ENCODE data around the gene DYNLL1.
"Not testable (repeated sequence)": the region's sequence is repeated elsewhere in the genome, so short reads cannot be mapped to it uniquely, and the experiment has no call there.

The DYNLL1 gene

GRCh38 chr12:120522568-120522967 is 26.7 kb downstream of the DYNLL1 start:
- Histone ChIP-seq H3K27ac (no peak overlapping the region), H3K36me3 (peaks cover 34 to 75% (median 57%) of the 10 kb centered on the region in 11 experiments), H3K27me3 (no peaks in the 10 kb centered on the region)

GRCh38 chr12:120528861-120529525 is 33.1 kb downstream of the DYNLL1 start, which contains the start of gene COQ5:
COQ5 (minus strand) TSS chr12:120529158; CDS start chr12:120529141, 17 bp downstream.
- peak in 10 of 11 experiments; percentile 41 to 97 (median 86); a peak in 18 of 22 replicates for TF ChIP-seq Cebpa-rat (IDR thresholded peaks at IDR 0.05)

More at GRCh38 chr12:120522568-120522967, 26.7 kb downstream of the DYNLL1 start:
- Histone ChIP-seq H4K20me1 (no peaks in the 10 kb centered on the region), H3K4me3 (no peak overlapping the region), H3K4me1 (peaks cover 0 to 2% (median 0%) of the 10 kb centered on the region in 10 experiments; a peak in 2 of 20 replicates), H3K9ac (no peak overlapping the region; a peak in 1 of 22 replicates), H3K9me3 (replicated peaks in 1 of 11) (no peaks in the 10 kb centered on the region), H3K4me2 (no peak overlapping the region)
- no peak for TF ChIP-seq Cebpa-rat (IDR thresholded peaks at IDR 0.05)

GRCh38 chr12:120529641-120530417 is 33.9 kb downstream of the DYNLL1 start:
- Histone ChIP-seq H3K4me3 (peak overlapping the region; percentile 72 to 92 (median 84)), H3K27me3 (no peaks in the 10 kb centered on the region)

More at GRCh38 chr12:120528861-120529525, 33.1 kb downstream of the DYNLL1 start, which contains the start of gene COQ5:
- H3K9ac ChIP-seq = peak within 1 kb of the TSS; percentile 84 to 96 (median 92)
- peak within 1 kb of the TSS; percentile 85 to 95 (median 93) for H3K27ac ChIP-seq
- peak within 1 kb of the TSS; percentile 70 to 98 (median 83) for H3K4me2 ChIP-seq
- no peaks in the 10 kb centered on the region for H3K9me3 ChIP-seq (replicated peaks in 1 of 11)
- H3K27me3 ChIP-seq = no peaks in the 10 kb centered on the region
- H3K4me1 ChIP-seq = peaks cover 19 to 27% (median 23%) of the 10 kb centered on the region in 10 experiments
- no peaks in the 10 kb centered on the region for H4K20me1 ChIP-seq
- peak within 1 kb of the TSS; percentile 72 to 92 (median 84) for H3K4me3 ChIP-seq
- H3K36me3 ChIP-seq = peaks cover 0 to 16% (median 5%) of the 10 kb centered on the region in 11 experiments; a peak in 8 of 22 replicates

GRCh38 chr12:120530418-120530761 is 34.5 kb downstream of the DYNLL1 start:
- H3K4me3 ChIP-seq = 0 out of 20 replicates have a peak overlapping the region, but pooled peaks of 1 of the 10 experiments have one; percentile 4
- H3K36me3 ChIP-seq; H3K27me3 ChIP-seq; H3K9me3 ChIP-seq (replicated peaks in 1 of 11): not testable (repeated sequence)
- peaks cover 2 to 11% (median 8%) of the 10 kb centered on the region in 11 experiments; a peak in 20 of 22 replicates for H4K20me1 ChIP-seq
- peak overlapping the region in 3 of 11 experiments; percentile 92 to 95 (median 92); a peak in 1 of 22 replicates for H3K9ac ChIP-seq
- H3K27ac ChIP-seq = peak overlapping the region in 2 of 11 experiments; percentile 93; a peak in 3 of 22 replicates
- H3K4me1 ChIP-seq = peaks cover 20 to 28% (median 23%) of the 10 kb centered on the region in 10 experiments
- H3K4me2 ChIP-seq = peak overlapping the region; percentile 70 to 95 (median 83); a peak in 18 of 22 replicates

More at GRCh38 chr12:120529641-120530417, 33.9 kb downstream of the DYNLL1 start:
- peak overlapping the region; percentile 70 to 95 (median 83) for H3K4me2 ChIP-seq
- peaks cover 19 to 27% (median 23%) of the 10 kb centered on the region in 10 experiments for H3K4me1 ChIP-seq
- peak overlapping the region; percentile 85 to 95 (median 93) for H3K27ac ChIP-seq
- no peaks in the 10 kb centered on the region for H3K9me3 ChIP-seq (replicated peaks in 1 of 11)
- peak overlapping the region; percentile 84 to 96 (median 92) for H3K9ac ChIP-seq
- H4K20me1 ChIP-seq = peaks cover 0 to 5% (median 3%) of the 10 kb centered on the region in 11 experiments; a peak in 16 of 22 replicates
- no peak for TF ChIP-seq Cebpa-rat (IDR thresholded peaks at IDR 0.05)
- peaks cover 0 to 12% (median 4%) of the 10 kb centered on the region in 11 experiments; a peak in 5 of 22 replicates for H3K36me3 ChIP-seq

GRCh38 chr12:120532701-120533238 is 36.9 kb downstream of the DYNLL1 start:
- TF ChIP-seq Cebpa-rat (IDR thresholded peaks at IDR 0.05) = no peak
- H3K4me2 ChIP-seq = no peak overlapping the region
- peaks cover 8 to 21% (median 18%) of the 10 kb centered on the region in 11 experiments; a peak in 19 of 22 replicates for H3K36me3 ChIP-seq
- no peak overlapping the region for H3K4me3 ChIP-seq
- no peaks in the 10 kb centered on the region for H3K9me3 ChIP-seq (replicated peaks in 1 of 11)
- H3K4me1 ChIP-seq = peaks cover 44 to 49% (median 45%) of the 10 kb centered on the region in 10 experiments
- no peaks in the 10 kb centered on the region for H3K27me3 ChIP-seq
- no peak overlapping the region for H3K27ac ChIP-seq
- H4K20me1 ChIP-seq = peaks cover 26 to 35% (median 32%) of the 10 kb centered on the region in 11 experiments
- no peak overlapping the region for H3K9ac ChIP-seq

- peaks cover 41 to 49% (median 47%) of the 10 kb centered on the region in 11 experiments for H4K20me1 ChIP-seq
- H3K27ac ChIP-seq = peak within 1 kb of the TSS; percentile 91 to 95 (median 92)
- H3K36me3 ChIP-seq = peaks cover 19 to 35% (median 31%) of the 10 kb centered on the region in 11 experiments
- H3K4me3 ChIP-seq = peak within 1 kb of the TSS; percentile 88 to 100 (median 96)
- H3K4me1 ChIP-seq = peaks cover 49 to 57% (median 51%) of the 10 kb centered on the region in 10 experiments
- no peaks in the 10 kb centered on the region for H3K9me3 ChIP-seq (replicated peaks in 1 of 11)
- peak within 1 kb of the TSS; percentile 85 to 98 (median 92) for H3K4me2 ChIP-seq
- no peaks in the 10 kb centered on the region for H3K27me3 ChIP-seq
- TF ChIP-seq Cebpa-rat (IDR thresholded peaks at IDR 0.05) = no peak
- H3K9ac ChIP-seq = peak within 1 kb of the TSS; percentile 95 to 99 (median 96)
These were observed 38.3 kb downstream of the DYNLL1 start, which contains the start of gene RNF10 for GRCh38 chr12:120534203-120534702. RNF10 (plus strand) TSS chr12:120534356; CDS start chr12:120534812, 456 bp downstream.

GRCh38 chr12:120534703-120535655 is 39.1 kb downstream of the DYNLL1 start:
- peak overlapping the region; percentile 85 to 98 (median 92) for H3K4me2 ChIP-seq
- no peak for TF ChIP-seq Cebpa-rat (IDR thresholded peaks at IDR 0.05)
- H3K4me1 ChIP-seq = peaks cover 41 to 57% (median 47%) of the 10 kb centered on the region in 10 experiments

More at GRCh38 chr12:120534703-120535655, 39.1 kb downstream of the DYNLL1 start:
- H3K36me3 ChIP-seq = peaks cover 21 to 42% (median 39%) of the 10 kb centered on the region in 11 experiments
- H3K4me3 ChIP-seq = peak overlapping the region; percentile 88 to 100 (median 96)
- peaks cover 48 to 57% (median 54%) of the 10 kb centered on the region in 11 experiments for H4K20me1 ChIP-seq
- H3K9me3 ChIP-seq (replicated peaks in 1 of 11) = no peaks in the 10 kb centered on the region
- H3K9ac ChIP-seq = peak overlapping the region; percentile 95 to 99 (median 96)
- H3K27ac ChIP-seq = peak overlapping the region; percentile 91 to 95 (median 92)
- no peaks in the 10 kb centered on the region for H3K27me3 ChIP-seq

All from BLaER1 treated with 17β-estradiol and CSF1 and Interleukin-3, amounts not matched to agents 10 nM and 100 nM (cell line).